Smooth muscle cell (in vitro differentiated cells): Measurements from ENCODE around the gene TMEM42. TPM values are rescaled to one million over a fixed set of nuclear protein-coding genes. Genes with fewer than 3 reads are reported as not detected.

Source experiments
- DNase-seq: peaks from one replicate; lab custom pipeline; 2025; ENCODE audit not compliant: unreplicated experiment; lab: John Stamatoyannopoulos, UW
- H2AFZ ChIP-seq: fragments of 200-600 bp; sonication (generic); 2 replicates; pipeline ENCODE4 v1.6.0; 2016; ENCODE audit warnings: antibody characterized with exemption, low read depth, mild to moderate bottlenecking
- H3F3A ChIP-seq: fragments of 200-600 bp; sonication (generic); 2 replicates; pipeline ENCODE4 v1.6.0; 2017; ENCODE audit warnings: antibody characterized with exemption, low read depth
- H3K27ac ChIP-seq: fragments of 200-600 bp; sonication (generic); 2 replicates; pipeline ENCODE4 v1.5.1; 2016; ENCODE audit warnings: low read depth, mild to moderate bottlenecking
- H3K27me3 ChIP-seq: fragments of 200-600 bp; sonication (generic); 2 replicates; pipeline ENCODE4 v1.6.1; 2016; ENCODE audit warnings: low read depth, mild to moderate bottlenecking
- H3K36me3 ChIP-seq: fragments of 200-600 bp; sonication (generic); 2 replicates; pipeline ENCODE4 v1.5.1; 2016; ENCODE audit warnings: low read depth
- H3K4me1 ChIP-seq: fragments of 200-600 bp; sonication (generic); 2 replicates; pipeline ENCODE4 v1.5.1; 2016; ENCODE audit warnings: low read depth
- H3K4me2 ChIP-seq: fragments of 200-600 bp; sonication (generic); 2 replicates; pipeline ENCODE4 v1.6.0; 2016; ENCODE audit warnings: mild to moderate bottlenecking
- H3K4me3 ChIP-seq: fragments of 200-600 bp; sonication (generic); 2 replicates; pipeline ENCODE4 v1.5.1; 2016; ENCODE audit warnings: mild to moderate bottlenecking
- H3K79me2 ChIP-seq: fragments of 200-600 bp; sonication (generic); 2 replicates; pipeline ENCODE4 v1.6.0; 2016; ENCODE audit warnings: low read depth, mild to moderate bottlenecking
- H3K9ac ChIP-seq: fragments of 200-600 bp; sonication (generic); 2 replicates; pipeline ENCODE4 v1.6.0; 2016; ENCODE audit warnings: low read depth
- H3K9me3 ChIP-seq: fragments of 200-600 bp; sonication (generic); replicated peaks from 2 replicates; pipeline ENCODE4 v1.5.1; 2016; ENCODE audit warnings: low read depth
- H4K20me1 ChIP-seq: fragments of 200-600 bp; sonication (generic); 2 replicates; pipeline ENCODE4 v1.6.0; 2016; ENCODE audit warnings: low read depth
- WGBS: methylation state at CpG from one replicate; pipeline ENCODE4 v1.1.7; 2016; ENCODE audit warnings: low lambda C conversion rate; 5-methylcytosine and 5-hydroxymethylcytosine counted together
- polyA plus RNA-seq: library from polyadenylated mRNA; unstranded; fragments of >200 nt; fragmentation: Nextera tagmentation; extraction: Ambion mirVana; gene quantifications from 2 replicates; pipeline ENCODE4 v1.2.1, GENCODE V29; 2016
- total RNA-seq: library from RNA; depleted of rRNA; stranded (reverse); fragments of >200 nt; gene quantifications from 2 replicates; pipeline ENCODE4 v1.2.3, GENCODE V29; 2014
- TF ChIP-seq, protein P1 (sequence below): fragments of 200-600 bp; sonication (generic); IDR thresholded peaks from 2 replicates; pipeline ENCODE4 v1.5.1; 2017; ENCODE audit warnings: borderline replicate concordance, mild to moderate bottlenecking, antibody characterized with exemption; ENCODE audit not compliant: insufficient read depth, poor library complexity, severe bottlenecking

TMEM42 gene
- total and polyA plus RNA-seq, 2 experiments from 2014 or later = 19.3 to 33.6 TPM

DNA sequence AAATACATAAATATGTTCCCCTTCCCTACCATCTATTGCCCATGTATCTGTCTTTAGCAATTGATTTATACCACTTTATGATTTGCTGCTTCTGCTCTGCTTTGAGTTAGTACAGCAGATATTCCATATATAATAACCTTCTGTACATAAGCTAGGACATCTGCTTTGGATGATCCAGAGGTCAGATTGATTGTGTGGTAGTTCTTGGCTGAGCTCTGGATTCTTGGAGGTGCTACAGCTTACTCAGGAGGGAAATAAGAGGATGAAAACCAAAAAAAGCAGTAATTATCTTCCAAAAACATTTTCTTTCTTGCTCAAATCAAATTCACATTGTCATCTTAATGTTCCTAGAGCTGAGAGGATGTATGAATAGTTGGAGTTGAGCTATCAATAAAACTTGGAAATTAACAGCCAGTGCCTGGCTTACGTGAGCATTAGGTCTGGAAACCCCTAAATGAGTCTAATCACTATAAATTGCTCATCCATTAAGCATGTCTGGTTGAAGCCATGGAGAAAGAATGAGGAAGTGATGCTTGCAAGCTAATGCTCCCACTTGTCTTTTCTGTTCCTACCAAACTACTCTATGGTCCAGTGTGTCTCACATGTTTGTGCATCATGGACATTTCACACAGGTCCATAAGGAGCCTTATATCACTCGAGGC lies 36.3 kb upstream of the TMEM42 start:
- WGBS = 63% methylated on average over 2 of the region's 2 CpGs
- H3K9ac ChIP-seq = no peak overlapping the region
- H3K4me2 ChIP-seq = no peak overlapping the region
- H3K36me3 ChIP-seq = no peaks in the 10 kb centered on the region
- no peaks in the 10 kb centered on the region for H3K79me2 ChIP-seq
- no peaks in the 10 kb centered on the region for H4K20me1 ChIP-seq
- TF ChIP-seq, protein P1, sequence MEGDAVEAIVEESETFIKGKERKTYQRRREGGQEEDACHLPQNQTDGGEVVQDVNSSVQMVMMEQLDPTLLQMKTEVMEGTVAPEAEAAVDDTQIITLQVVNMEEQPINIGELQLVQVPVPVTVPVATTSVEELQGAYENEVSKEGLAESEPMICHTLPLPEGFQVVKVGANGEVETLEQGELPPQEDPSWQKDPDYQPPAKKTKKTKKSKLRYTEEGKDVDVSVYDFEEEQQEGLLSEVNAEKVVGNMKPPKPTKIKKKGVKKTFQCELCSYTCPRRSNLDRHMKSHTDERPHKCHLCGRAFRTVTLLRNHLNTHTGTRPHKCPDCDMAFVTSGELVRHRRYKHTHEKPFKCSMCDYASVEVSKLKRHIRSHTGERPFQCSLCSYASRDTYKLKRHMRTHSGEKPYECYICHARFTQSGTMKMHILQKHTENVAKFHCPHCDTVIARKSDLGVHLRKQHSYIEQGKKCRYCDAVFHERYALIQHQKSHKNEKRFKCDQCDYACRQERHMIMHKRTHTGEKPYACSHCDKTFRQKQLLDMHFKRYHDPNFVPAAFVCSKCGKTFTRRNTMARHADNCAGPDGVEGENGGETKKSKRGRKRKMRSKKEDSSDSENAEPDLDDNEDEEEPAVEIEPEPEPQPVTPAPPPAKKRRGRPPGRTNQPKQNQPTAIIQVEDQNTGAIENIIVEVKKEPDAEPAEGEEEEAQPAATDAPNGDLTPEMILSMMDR = no peak
- no peaks in the 10 kb centered on the region for H3K4me1 ChIP-seq
- no peaks in the 10 kb centered on the region for H3F3A ChIP-seq
- H3K9me3 ChIP-seq = no peaks in the 10 kb centered on the region
- DNase-seq = no peak
- peak overlapping the region; percentile 54 for H3K27ac ChIP-seq
- no peak overlapping the region for H2AFZ ChIP-seq
- no peaks in the 10 kb centered on the region for H3K27me3 ChIP-seq
- no peak overlapping the region for H3K4me3 ChIP-seq

DNA sequence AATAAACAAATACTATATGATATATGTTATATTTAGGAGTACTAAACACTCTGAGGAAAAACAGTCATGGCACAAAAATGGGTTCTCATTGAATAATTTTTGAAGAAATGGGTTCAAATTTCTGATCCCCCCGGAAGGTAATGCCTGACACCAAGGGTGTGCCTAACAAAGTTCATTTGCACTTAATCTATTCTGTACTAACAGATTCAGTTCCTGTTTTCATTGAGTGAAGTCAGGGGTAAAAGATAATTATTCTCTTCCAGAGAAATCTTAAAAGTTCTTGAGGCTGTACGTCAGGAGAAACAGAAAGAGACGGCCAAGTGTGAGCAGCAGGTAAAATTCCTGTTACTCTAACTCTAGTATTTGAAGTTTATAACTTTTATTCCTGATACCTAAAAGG lies 34.5 kb upstream of the TMEM42 start:
- H3F3A ChIP-seq = no peaks in the 10 kb centered on the region
- TF ChIP-seq, protein P1 = no peak
- 96% methylated on average over 3 of the region's 3 CpGs for WGBS
- H3K9ac ChIP-seq = no peak overlapping the region
- H4K20me1 ChIP-seq = no peaks in the 10 kb centered on the region
- no peak overlapping the region for H3K4me2 ChIP-seq
- no peak overlapping the region for H2AFZ ChIP-seq
- no peaks in the 10 kb centered on the region for H3K4me1 ChIP-seq
- no peaks in the 10 kb centered on the region for H3K27me3 ChIP-seq
- no peaks in the 10 kb centered on the region for H3K36me3 ChIP-seq
- no peak for DNase-seq
- no peak overlapping the region for H3K4me3 ChIP-seq
- H3K9me3 ChIP-seq = no peaks in the 10 kb centered on the region
- no peak overlapping the region for H3K27ac ChIP-seq
- H3K79me2 ChIP-seq = no peaks in the 10 kb centered on the region

DNA sequence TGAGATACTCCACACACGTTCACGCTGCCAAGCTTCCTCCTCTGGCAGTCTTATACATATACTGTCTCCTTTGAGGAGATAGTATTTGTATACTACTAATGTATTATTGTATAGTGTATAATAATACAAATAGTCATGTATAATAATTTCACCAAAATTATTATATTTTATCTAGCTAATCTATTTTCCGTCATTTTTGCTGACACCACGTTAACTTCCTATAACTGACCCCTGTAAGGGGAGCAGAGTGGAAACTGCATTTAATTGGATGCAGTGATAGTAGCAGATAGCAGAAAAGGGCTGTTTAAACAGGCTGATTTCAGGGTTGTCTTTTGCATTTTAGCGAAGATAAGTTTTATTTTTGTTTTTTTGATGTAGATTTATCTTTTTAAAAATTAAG lies 30.5 kb upstream of the TMEM42 start:
- H3K27me3 ChIP-seq = no peaks in the 10 kb centered on the region
- no peaks in the 10 kb centered on the region for H3K9me3 ChIP-seq
- 98% methylated on average over 5 of the region's 5 CpGs for WGBS
- H3K4me3 ChIP-seq = no peak overlapping the region
- TF ChIP-seq, protein P1 = no peak
- H3K27ac ChIP-seq = no peak overlapping the region
- no peaks in the 10 kb centered on the region for H3K36me3 ChIP-seq
- DNase-seq = no peak
- no peaks in the 10 kb centered on the region for H3F3A ChIP-seq
- no peaks in the 10 kb centered on the region for H4K20me1 ChIP-seq
- H3K9ac ChIP-seq = no peak overlapping the region
- no peaks in the 10 kb centered on the region for H3K79me2 ChIP-seq
- H3K4me1 ChIP-seq = no peaks in the 10 kb centered on the region
- no peak overlapping the region for H3K4me2 ChIP-seq
- no peak overlapping the region for H2AFZ ChIP-seq

DNA sequence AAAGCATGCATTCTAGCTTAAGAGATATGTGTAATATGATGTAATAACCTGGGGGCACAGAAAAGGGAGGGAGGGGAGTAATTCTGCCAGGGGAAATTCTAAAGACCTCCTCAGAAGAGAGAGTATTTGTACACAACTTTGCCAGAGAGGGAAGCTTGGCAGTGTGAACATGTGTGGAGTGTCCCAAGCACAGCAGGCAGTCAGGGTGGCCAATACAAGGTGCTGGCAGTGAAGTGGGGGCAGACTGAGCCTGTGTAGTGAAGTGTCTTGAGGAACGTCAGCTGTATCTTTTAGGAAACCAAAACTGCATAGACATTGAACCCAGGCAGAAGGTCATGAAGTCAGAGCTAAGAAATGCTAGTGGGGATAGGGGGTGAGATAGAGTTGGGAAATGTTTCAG lies 29.7 kb upstream of the TMEM42 start:
- Histone ChIP-seq H3K27ac (no peak overlapping the region), H3K9me3 (peaks cover 8% of the 10 kb centered on the region), H2AFZ (no peak overlapping the region), H3K27me3 (no peaks in the 10 kb centered on the region), H3F3A (no peaks in the 10 kb centered on the region), H3K9ac (no peak overlapping the region), H3K4me1 (no peaks in the 10 kb centered on the region), H4K20me1 (no peaks in the 10 kb centered on the region), H3K79me2 (no peaks in the 10 kb centered on the region), H3K36me3 (no peaks in the 10 kb centered on the region), H3K4me3 (no peak overlapping the region), H3K4me2 (no peak overlapping the region)
- DNase-seq = no peak
- 95% methylated on average over 1 of the region's 1 CpG for whole genome bisulfite sequencing
- TF ChIP-seq, protein P1 = no peak
